Muscle layer of colon (tissue), 2 donors: ENCODE data around the gene AIFM1.

Experiments
- H3K27ac ChIP-seq: one replicate; pipeline ENCODE4 v1.7.0; 2013; ENCODE audit warnings: low read depth, mild to moderate bottlenecking, low read length, moderate library complexity
- H3K27me3 ChIP-seq, 2 donors: one replicate each; pipeline ENCODE4 v1.7.0; 2013; ENCODE audit warnings: low read length in 2 of 2, mild to moderate bottlenecking in 2 of 2; ENCODE audit not compliant: insufficient read depth in 2 of 2, control insufficient read depth in 1 of 2
- H3K36me3 ChIP-seq: one replicate; pipeline ENCODE4 v1.7.0; 2013; ENCODE audit warnings: mild to moderate bottlenecking, low read length; ENCODE audit not compliant: insufficient read depth
- H3K4me1 ChIP-seq: one replicate; pipeline ENCODE4 v1.7.0; 2013; ENCODE audit warnings: mild to moderate bottlenecking, low read length; ENCODE audit not compliant: insufficient read depth
- H3K4me3 ChIP-seq, 2 donors: one replicate each; pipeline ENCODE4 v1.7.0; 2013; ENCODE audit warnings: low read length in 2 of 2, low read depth in 1 of 2, mild to moderate bottlenecking in 1 of 2, moderate library complexity in 1 of 2
- H3K9ac ChIP-seq: one replicate; pipeline ENCODE4 v1.7.0; 2013; ENCODE audit warnings: low read length
- H3K9me3 ChIP-seq: one replicate; pipeline ENCODE4 v1.7.0; 2013; ENCODE audit warnings: mild to moderate bottlenecking, low read length
- donor health status: abdominal sarcoma.
- donor health status: Adenocarcinoma of cecum.

AIFM1 gene

GRCh38 chrX:130136961-130137360, 28.7 kb downstream of the AIFM1 start:
- Histone ChIP-seq H3K4me1 (no peaks in the 10 kb centered on the region), H3K9ac (no peak overlapping the region), H3K27me3 (no peaks in the 10 kb centered on the region), H3K27ac (no peak overlapping the region), H3K9me3 (no peaks in the 10 kb centered on the region), H3K4me3 (no peak overlapping the region), H3K36me3 (peaks cover 31% of the 10 kb centered on the region)

GRCh38 chrX:130136496-130136895, 29.1 kb downstream of the AIFM1 start:
- Histone ChIP-seq H3K36me3 (peaks cover 35% of the 10 kb centered on the region), H3K4me1 (no peaks in the 10 kb centered on the region), H3K27me3 (no peaks in the 10 kb centered on the region), H3K9ac (no peak overlapping the region), H3K4me3 (no peak overlapping the region), H3K27ac (no peak overlapping the region), H3K9me3 (no peaks in the 10 kb centered on the region)

GRCh38 chrX:130130990-130131389, 34.7 kb downstream of the AIFM1 start:
- peaks cover 34% of the 10 kb centered on the region for H3K36me3 ChIP-seq

GRCh38 chrX:130125091-130125874, 40.4 kb downstream of the AIFM1 start:
- no peaks in the 10 kb centered on the region for H3K9me3 ChIP-seq
- H3K27ac ChIP-seq: peak overlapping the region; percentile 51
- H3K27me3 ChIP-seq: peaks cover 0 to 4% of the 10 kb centered on the region in 2 donors
- H3K36me3 ChIP-seq: peaks cover 5% of the 10 kb centered on the region
- H3K9ac ChIP-seq: no peak overlapping the region
- H3K4me1 ChIP-seq: peaks cover 24% of the 10 kb centered on the region
- peak overlapping the region in 1 of 2 donors; percentile 27 for H3K4me3 ChIP-seq

More at GRCh38 chrX:130130990-130131389, 34.7 kb downstream of the AIFM1 start:
- Histone ChIP-seq H3K4me3 (no peak overlapping the region), H3K9ac (no peak overlapping the region), H3K27ac (no peak overlapping the region), H3K27me3 (no peaks in the 10 kb centered on the region), H3K4me1 (peaks cover under 1% of the 10 kb centered on the region), H3K9me3 (no peaks in the 10 kb centered on the region)

GRCh38 chrX:130124577-130124976, 41.1 kb downstream of the AIFM1 start:
- no peak overlapping the region for H3K27ac ChIP-seq
- H3K36me3 ChIP-seq: peaks cover 3% of the 10 kb centered on the region
- H3K9ac ChIP-seq: no peak overlapping the region

GRCh38 chrX:130121505-130121800, 44.2 kb downstream of the AIFM1 start:
- peaks cover 0 to 4% of the 10 kb centered on the region in 2 donors for H3K27me3 ChIP-seq
- no peak overlapping the region for H3K4me3 ChIP-seq
- H3K9ac ChIP-seq: no peak overlapping the region
- H3K27ac ChIP-seq: no peak overlapping the region
- H3K4me1 ChIP-seq: peaks cover 24% of the 10 kb centered on the region
- no peaks in the 10 kb centered on the region for H3K9me3 ChIP-seq
- no peaks in the 10 kb centered on the region for H3K36me3 ChIP-seq

More at GRCh38 chrX:130124577-130124976, 41.1 kb downstream of the AIFM1 start:
- Histone ChIP-seq H3K4me1 (peaks cover 24% of the 10 kb centered on the region), H3K27me3 (peaks cover 0 to 4% of the 10 kb centered on the region in 2 donors), H3K9me3 (no peaks in the 10 kb centered on the region), H3K4me3 (no peak overlapping the region)

GRCh38 chrX:130120746-130121504, 44.7 kb downstream of the AIFM1 start:
- no peak overlapping the region for H3K9ac ChIP-seq
- H3K4me1 ChIP-seq: peaks cover 23% of the 10 kb centered on the region
- peak overlapping the region; percentile 68 for H3K27ac ChIP-seq
- peaks cover 0 to 4% of the 10 kb centered on the region in 2 donors for H3K27me3 ChIP-seq
- no peaks in the 10 kb centered on the region for H3K36me3 ChIP-seq
- no peaks in the 10 kb centered on the region for H3K9me3 ChIP-seq
- peak overlapping the region in 1 of 2 donors; percentile 30 for H3K4me3 ChIP-seq

- Histone ChIP-seq H3K9me3 (no peaks in the 10 kb centered on the region), H3K4me3 (peak overlapping the region in 1 of 2 donors; percentile 30), H3K36me3 (no peaks in the 10 kb centered on the region), H3K9ac (no peak overlapping the region), H3K27ac (peak overlapping the region; percentile 68), H3K4me1 (peaks cover 17% of the 10 kb centered on the region), H3K27me3 (peaks cover 0 to 4% of the 10 kb centered on the region in 2 donors)
These were observed 45.3 kb downstream of the AIFM1 start for GRCh38 chrX:130120321-130120731.

- no peaks in the 10 kb centered on the region for H3K9me3 ChIP-seq
- H3K4me3 ChIP-seq: no peak overlapping the region
- no peak overlapping the region for H3K27ac ChIP-seq
- H3K4me1 ChIP-seq: peaks cover 9% of the 10 kb centered on the region
- H3K27me3 ChIP-seq: peaks cover 0 to 4% of the 10 kb centered on the region in 2 donors
- no peak overlapping the region for H3K9ac ChIP-seq
- no peaks in the 10 kb centered on the region for H3K36me3 ChIP-seq
These were observed 46.2 kb downstream of the AIFM1 start for GRCh38 chrX:130119312-130119898.

GRCh38 chrX:130118441-130119311, 47.0 kb downstream of the AIFM1 start:
- H3K36me3 ChIP-seq: no peaks in the 10 kb centered on the region
- H3K27ac ChIP-seq: no peak overlapping the region
- peaks cover 0 to 4% of the 10 kb centered on the region in 2 donors for H3K27me3 ChIP-seq
- no peaks in the 10 kb centered on the region for H3K9me3 ChIP-seq
- no peak overlapping the region for H3K9ac ChIP-seq
- H3K4me3 ChIP-seq: no peak overlapping the region
- H3K4me1 ChIP-seq: peaks cover 8% of the 10 kb centered on the region

- Histone ChIP-seq H3K4me1 (peaks cover 8% of the 10 kb centered on the region), H3K27me3 (peaks cover 0 to 4% of the 10 kb centered on the region in 2 donors), H3K27ac (no peak overlapping the region), H3K9ac (no peak overlapping the region), H3K4me3 (no peak overlapping the region), H3K36me3 (no peaks in the 10 kb centered on the region), H3K9me3 (no peaks in the 10 kb centered on the region)
These were observed 48.5 kb downstream of the AIFM1 start for GRCh38 chrX:130117166-130117565.
